Rectal smooth muscle tissue (tissue), 1 donor: ENCODE results near the gene PUS7L.
"Not testable (repeated sequence)": the region's sequence is repeated elsewhere in the genome, so short reads cannot be mapped to it uniquely, and the experiment has no call there.

Source experiments
- H3K27ac ChIP-seq: one replicate; pipeline ENCODE4 v1.7.0; 2013; ENCODE audit warnings: low read depth, low read length, inconsistent platforms
- H3K27me3 ChIP-seq: one replicate; pipeline ENCODE4 v1.7.0; 2013; ENCODE audit warnings: low read length; ENCODE audit not compliant: control insufficient read depth, insufficient read depth
- H3K36me3 ChIP-seq: one replicate; pipeline ENCODE4 v1.7.0; 2013; ENCODE audit warnings: low read length; ENCODE audit not compliant: control insufficient read depth, insufficient read depth
- H3K4me1 ChIP-seq: one replicate; pipeline ENCODE4 v1.7.0; 2013; ENCODE audit warnings: low read length; ENCODE audit not compliant: control insufficient read depth, insufficient read depth
- H3K4me3 ChIP-seq: one replicate; pipeline ENCODE4 v1.7.0; 2013; ENCODE audit warnings: low read length
- H3K9ac ChIP-seq: one replicate; pipeline ENCODE4 v1.7.0; 2013; ENCODE audit warnings: low read length

Gene PUS7L

GRCh38 chr12:43766291-43766690 lies 7.7 kb upstream of the PUS7L start:
- H3K4me1 ChIP-seq: no peaks in the 10 kb centered on the region
- no peaks in the 10 kb centered on the region for H3K36me3 ChIP-seq
- no peak overlapping the region for H3K4me3 ChIP-seq
- no peak overlapping the region for H3K9ac ChIP-seq
- H3K27me3 ChIP-seq: no peaks in the 10 kb centered on the region
- H3K27ac ChIP-seq: no peak overlapping the region

- no peaks in the 10 kb centered on the region for H3K36me3 ChIP-seq
- H3K9ac ChIP-seq: no peak overlapping the region
- H3K4me3 ChIP-seq: no peak overlapping the region
- peaks cover 5% of the 10 kb centered on the region for H3K4me1 ChIP-seq
- no peak overlapping the region for H3K27ac ChIP-seq
- no peaks in the 10 kb centered on the region for H3K27me3 ChIP-seq
These were observed 5.9 kb upstream of the PUS7L start for GRCh38 chr12:43764528-43764927.

- Histone ChIP-seq H3K9ac (no peak overlapping the region), H3K4me3 (no peak overlapping the region), H3K36me3 (no peaks in the 10 kb centered on the region), H3K27me3 (no peaks in the 10 kb centered on the region), H3K27ac (no peak overlapping the region), H3K4me1 (peaks cover 5% of the 10 kb centered on the region)
These were observed 5.2 kb upstream of the PUS7L start for GRCh38 chr12:43763769-43764168.

- Histone ChIP-seq H3K4me1 (peaks cover 11% of the 10 kb centered on the region), H3K9ac (no peak overlapping the region), H3K27ac (no peak overlapping the region), H3K27me3 (no peaks in the 10 kb centered on the region), H3K36me3 (no peaks in the 10 kb centered on the region), H3K4me3 (no peak overlapping the region)
These were observed 4.0 kb upstream of the PUS7L start for GRCh38 chr12:43762596-43762995.

- Histone ChIP-seq H3K27ac (no peak overlapping the region), H3K4me3 (no peak overlapping the region), H3K27me3 (no peaks in the 10 kb centered on the region), H3K4me1 (peaks cover 13% of the 10 kb centered on the region), H3K9ac (no peak overlapping the region), H3K36me3 (no peaks in the 10 kb centered on the region)
These were observed 2.9 kb upstream of the PUS7L start for GRCh38 chr12:43761500-43761899.

GRCh38 chr12:43760396-43760795 lies 1.8 kb upstream of the PUS7L start:
- Histone ChIP-seq H3K9ac (no peak overlapping the region), H3K27ac (no peak overlapping the region)

GRCh38 chr12:43758247-43758727 lies 303 bp downstream of the PUS7L start:
- H3K27ac ChIP-seq: peak overlapping the region; percentile 71
- H3K36me3 ChIP-seq: no peaks in the 10 kb centered on the region
- H3K9ac ChIP-seq: peak overlapping the region; percentile 73
- H3K4me3 ChIP-seq: peak overlapping the region; percentile 93
- H3K27me3 ChIP-seq: no peaks in the 10 kb centered on the region
- H3K4me1 ChIP-seq: peaks cover 13% of the 10 kb centered on the region

More at GRCh38 chr12:43760396-43760795, 1.8 kb upstream of the PUS7L start:
- Histone ChIP-seq H3K4me1 (peaks cover 13% of the 10 kb centered on the region), H3K4me3 (peak overlapping the region; percentile 93), H3K27me3 (no peaks in the 10 kb centered on the region), H3K36me3 (no peaks in the 10 kb centered on the region)

GRCh38 chr12:43754015-43754414 lies 4.6 kb downstream of the PUS7L start:
- Histone ChIP-seq H3K27ac (no peak overlapping the region), H3K27me3 (no peaks in the 10 kb centered on the region)

GRCh38 chr12:43751360-43751759 lies 7.2 kb downstream of the PUS7L start:
- not testable (repeated sequence) for H3K4me1 ChIP-seq, H3K9ac ChIP-seq, H3K36me3 ChIP-seq, H3K4me3 ChIP-seq, H3K27ac ChIP-seq, H3K27me3 ChIP-seq

More at GRCh38 chr12:43754015-43754414, 4.6 kb downstream of the PUS7L start:
- Histone ChIP-seq H3K9ac (no peak overlapping the region), H3K36me3 (no peaks in the 10 kb centered on the region), H3K4me3 (no peak overlapping the region), H3K4me1 (peaks cover 8% of the 10 kb centered on the region)

GRCh38 chr12:43750814-43751213 lies 7.8 kb downstream of the PUS7L start:
- no peaks in the 10 kb centered on the region for H3K4me1 ChIP-seq
- no peaks in the 10 kb centered on the region for H3K36me3 ChIP-seq
- no peak overlapping the region for H3K4me3 ChIP-seq
- no peak overlapping the region for H3K27ac ChIP-seq
- H3K27me3 ChIP-seq: no peaks in the 10 kb centered on the region
- no peak overlapping the region for H3K9ac ChIP-seq

GRCh38 chr12:43749016-43749415 lies 9.6 kb downstream of the PUS7L start:
- no peak overlapping the region for H3K9ac ChIP-seq
- H3K27me3 ChIP-seq: no peaks in the 10 kb centered on the region
- no peak overlapping the region for H3K4me3 ChIP-seq

GRCh38 chr12:43744826-43745225 lies 13.8 kb downstream of the PUS7L start:
- no peak overlapping the region for H3K27ac ChIP-seq
- peaks cover 4% of the 10 kb centered on the region for H3K36me3 ChIP-seq
- no peaks in the 10 kb centered on the region for H3K27me3 ChIP-seq
- no peak overlapping the region for H3K9ac ChIP-seq
- H3K4me3 ChIP-seq: no peak overlapping the region
- no peaks in the 10 kb centered on the region for H3K4me1 ChIP-seq

More at GRCh38 chr12:43749016-43749415, 9.6 kb downstream of the PUS7L start:
- no peaks in the 10 kb centered on the region for H3K4me1 ChIP-seq
- H3K27ac ChIP-seq: no peak overlapping the region
- no peaks in the 10 kb centered on the region for H3K36me3 ChIP-seq

GRCh38 chr12:43742106-43742505 lies 16.5 kb downstream of the PUS7L start:
- Histone ChIP-seq H3K27me3 (no peaks in the 10 kb centered on the region), H3K9ac (no peak overlapping the region), H3K4me1 (no peaks in the 10 kb centered on the region), H3K4me3 (no peak overlapping the region), H3K36me3 (peaks cover 4% of the 10 kb centered on the region), H3K27ac (no peak overlapping the region)
